IPS-15b (cell line): ENCODE data around the gene CLSTN1.

ENCODE experiments used
- H3K27me3 ChIP-seq: one replicate; pipeline ENCODE4 v1.6.1; 2013; ENCODE audit warnings: low read length; ENCODE audit not compliant: control insufficient read depth, insufficient read depth
- H3K36me3 ChIP-seq: one replicate; pipeline ENCODE4 v1.6.1; 2013; ENCODE audit warnings: low read length; ENCODE audit not compliant: control insufficient read depth, insufficient read depth
- H3K4me1 ChIP-seq: one replicate; pipeline ENCODE4 v1.6.1; 2013; ENCODE audit warnings: mild to moderate bottlenecking, low read length; ENCODE audit not compliant: control insufficient read depth, insufficient read depth
- H3K4me3 ChIP-seq: one replicate; pipeline ENCODE4 v1.5.1; 2013; ENCODE audit warnings: low read depth, low read length
- H3K9ac ChIP-seq: one replicate; pipeline ENCODE4 v1.6.1; 2013; ENCODE audit warnings: low read depth, mild to moderate bottlenecking, low read length
- H3K9me3 ChIP-seq: one replicate; pipeline ENCODE4 v1.6.1; 2013; ENCODE audit warnings: mild to moderate bottlenecking, low read length; ENCODE audit not compliant: control insufficient read depth, insufficient read depth

CLSTN1 gene

GRCh38 chr1:9836632-9836960 lies 12.8 kb upstream of the CLSTN1 start:
- Histone ChIP-seq H3K36me3 (no peaks in the 10 kb centered on the region), H3K4me3 (no peak overlapping the region), H3K4me1 (peaks cover 5% of the 10 kb centered on the region), H3K9ac (no peak overlapping the region), H3K27me3 (no peaks in the 10 kb centered on the region), H3K9me3 (no peaks in the 10 kb centered on the region)

- Histone ChIP-seq H3K4me1 (peaks cover 5% of the 10 kb centered on the region), H3K27me3 (no peaks in the 10 kb centered on the region), H3K9me3 (no peaks in the 10 kb centered on the region), H3K36me3 (no peaks in the 10 kb centered on the region), H3K9ac (peak overlapping the region; percentile 13), H3K4me3 (no peak overlapping the region)
Observed at GRCh38 chr1:9835758-9836631, 12.2 kb upstream of the CLSTN1 start.

- Histone ChIP-seq H3K9me3 (no peaks in the 10 kb centered on the region), H3K4me1 (peaks cover 5% of the 10 kb centered on the region), H3K27me3 (no peaks in the 10 kb centered on the region), H3K4me3 (no peak overlapping the region), H3K36me3 (no peaks in the 10 kb centered on the region), H3K9ac (peak overlapping the region; percentile 2)
Observed at GRCh38 chr1:9835404-9835757, 11.6 kb upstream of the CLSTN1 start.

GRCh38 chr1:9833632-9834031 lies 9.9 kb upstream of the CLSTN1 start:
- Histone ChIP-seq H3K9ac (no peak overlapping the region), H3K27me3 (no peaks in the 10 kb centered on the region), H3K36me3 (no peaks in the 10 kb centered on the region)

GRCh38 chr1:9827558-9828185 lies 3.9 kb upstream of the CLSTN1 start:
- Histone ChIP-seq H3K27me3 (peaks cover 13% of the 10 kb centered on the region), H3K9me3 (no peaks in the 10 kb centered on the region), H3K36me3 (no peaks in the 10 kb centered on the region), H3K4me3 (no peak overlapping the region), H3K9ac (no peak overlapping the region), H3K4me1 (peaks cover 9% of the 10 kb centered on the region)

More at GRCh38 chr1:9833632-9834031, 9.9 kb upstream of the CLSTN1 start:
- Histone ChIP-seq H3K9me3 (no peaks in the 10 kb centered on the region), H3K4me3 (no peak overlapping the region), H3K4me1 (peaks cover 5% of the 10 kb centered on the region)

GRCh38 chr1:9826616-9827015 lies 2.9 kb upstream of the CLSTN1 start:
- Histone ChIP-seq H3K4me3 (no peak overlapping the region), H3K9ac (no peak overlapping the region), H3K27me3 (peaks cover 13% of the 10 kb centered on the region), H3K4me1 (peaks cover 12% of the 10 kb centered on the region), H3K9me3 (no peaks in the 10 kb centered on the region), H3K36me3 (no peaks in the 10 kb centered on the region)

GRCh38 chr1:9826087-9826486 lies 2.3 kb upstream of the CLSTN1 start:
- Histone ChIP-seq H3K9me3 (no peaks in the 10 kb centered on the region), H3K4me1 (peaks cover 14% of the 10 kb centered on the region), H3K4me3 (no peak overlapping the region), H3K27me3 (peaks cover 13% of the 10 kb centered on the region), H3K9ac (no peak overlapping the region), H3K36me3 (no peaks in the 10 kb centered on the region)

- H3K4me3 ChIP-seq: peak overlapping the region; percentile 71
- no peak overlapping the region for H3K9ac ChIP-seq
- H3K27me3 ChIP-seq: peaks cover 13% of the 10 kb centered on the region
- no peaks in the 10 kb centered on the region for H3K9me3 ChIP-seq
- H3K36me3 ChIP-seq: no peaks in the 10 kb centered on the region
- peaks cover 16% of the 10 kb centered on the region for H3K4me1 ChIP-seq
Observed at GRCh38 chr1:9825093-9826074, 1.6 kb upstream of the CLSTN1 start.

- peaks cover 13% of the 10 kb centered on the region for H3K27me3 ChIP-seq
- H3K9me3 ChIP-seq: no peaks in the 10 kb centered on the region
- H3K9ac ChIP-seq: no peak overlapping the region
- H3K4me1 ChIP-seq: peaks cover 16% of the 10 kb centered on the region
- peak overlapping the region; percentile 71 for H3K4me3 ChIP-seq
- no peaks in the 10 kb centered on the region for H3K36me3 ChIP-seq
Observed at GRCh38 chr1:9824702-9825089, 931 bp upstream of the CLSTN1 start.

- Histone ChIP-seq H3K4me1 (peaks cover 16% of the 10 kb centered on the region), H3K27me3 (peaks cover 13% of the 10 kb centered on the region), H3K9me3 (no peaks in the 10 kb centered on the region), H3K36me3 (no peaks in the 10 kb centered on the region), H3K4me3 (peak overlapping the region; percentile 96), H3K9ac (no peak overlapping the region)
Observed at GRCh38 chr1:9823693-9823942, 147 bp downstream of the CLSTN1 start.

- Histone ChIP-seq H3K27me3 (peaks cover 13% of the 10 kb centered on the region), H3K36me3 (no peaks in the 10 kb centered on the region), H3K9ac (peak overlapping the region; percentile 79), H3K4me1 (peaks cover 16% of the 10 kb centered on the region), H3K9me3 (no peaks in the 10 kb centered on the region), H3K4me3 (peak overlapping the region; percentile 96)
Observed at GRCh38 chr1:9822897-9823692, 670 bp downstream of the CLSTN1 start.
